HepG2 (cell line): Measurements from ENCODE around the gene DNAJC15. TPM values are rescaled to one million over a fixed set of nuclear protein-coding genes. Genes with fewer than 3 reads are reported as not detected.

Experiments
- ATAC-seq: fragments of 200-7000 bp; cut with Tn5 transposase; 3 replicates; pipeline ENCODE4 v1.9.1; 2020; ENCODE audit warnings: mild to moderate bottlenecking, moderate library complexity
- BruUV-seq: library from RNA; stranded (reverse); fragments of 400-500 nt; replicated peaks from 2 replicates; lab custom pipeline; 2021; lab: Mats Ljungman, UMichigan
- CTCF ChIA-PET: fragments of 300-600 bp; formaldehyde crosslinking; extraction: SDS; loops from one replicate; lab custom pipeline; 2021; ENCODE audit warnings: low total read pairs, inconsistent platforms, low intra/inter-chr PET ratio; lab: Yijun Ruan, JAX
- POLR2A ChIA-PET: fragments of 350-600 bp; sonication (Branson Sonifier 250); formaldehyde crosslinking; loops from one replicate; lab custom pipeline; 2020; ENCODE audit warnings: antibody characterized with exemption, inconsistent platforms; lab: Yijun Ruan, JAX
- DNase-seq: peaks from one replicate; pipeline ENCODE4 v3.0.0-alpha.2; 2015; ENCODE audit warnings: low spot score
- FAIRE-seq: peaks from 3 replicates; lab custom pipeline; 2011; peaks lifted over from hg19 to GRCh38; lab: Jason Lieb, UNC
- H2AFZ ChIP-seq: one replicate; pipeline ENCODE4 v1.6.1; 2011; ENCODE audit warnings: low read length, inconsistent platforms
- H3K27ac ChIP-seq: fragments of 300-600 bp; 3 replicates; pipeline ENCODE4 v1.8.0; 2011; ENCODE audit warnings: mixed run types, mild to moderate bottlenecking, mixed read lengths, low read length, inconsistent platforms; ENCODE audit not compliant: insufficient read depth; ENCODE audit errors: extremely low read length
- H3K27me3 ChIP-seq, 2 experiments: fragments of 200-600 bp in 1 of 2; 2 replicates in 1 of 2; 3 replicates in 1 of 2; pipeline versions ENCODE4 v1.6.0 to v1.8.0; 2011; ENCODE audit warnings: low read length in 2 of 2, mild to moderate bottlenecking in 2 of 2, moderate library complexity in 2 of 2, inconsistent platforms in 1 of 2; ENCODE audit not compliant: insufficient read depth in 2 of 2, control insufficient read depth in 1 of 2
- H3K36me3 ChIP-seq, 2 experiments: fragments of 200-600 bp in 1 of 2; replicated peaks in 1 of 2; 2 replicates in 1 of 2; 3 replicates in 1 of 2; pipeline versions ENCODE4 v1.5.1 to v1.8.0; 2011; ENCODE audit warnings: low read length in 2 of 2, inconsistent platforms in 1 of 2; ENCODE audit not compliant: insufficient read depth in 2 of 2, control insufficient read depth in 1 of 2
- H3K4me1 ChIP-seq: 2 replicates; pipeline ENCODE4 v1.5.1; 2012; ENCODE audit warnings: low read length, inconsistent platforms; ENCODE audit not compliant: insufficient read depth
- H3K4me2 ChIP-seq: 2 replicates; pipeline ENCODE4 v1.6.0; 2011; ENCODE audit warnings: low read depth, low read length, inconsistent platforms
- H3K4me3 ChIP-seq, 3 experiments: fragments of 200-600 bp in 1 of 3; sonication (generic), shearing (Covaris generic) in 1 of 3; replicated peaks in 1 of 3; 2 replicates each; pipeline ENCODE4 v1.5.1; 2011 to 2016; ENCODE audit warnings: low read length in 3 of 3, inconsistent platforms in 2 of 3, low read depth in 2 of 3, mild to moderate bottlenecking in 2 of 3, control low read depth in 1 of 3, mixed read lengths in 1 of 3; ENCODE audit not compliant: insufficient read depth in 1 of 3
- H3K79me2 ChIP-seq: one replicate; pipeline ENCODE4 v1.6.1; 2011; ENCODE audit warnings: low read length, inconsistent platforms; ENCODE audit not compliant: insufficient read depth
- H3K9ac ChIP-seq: 2 replicates; pipeline ENCODE4 v1.6.0; 2011; ENCODE audit warnings: mild to moderate bottlenecking, low read depth, low read length, inconsistent platforms; ENCODE audit not compliant: insufficient read depth
- H3K9me3 ChIP-seq: 2 replicates; pipeline ENCODE4 v1.5.1; 2012; ENCODE audit warnings: mild to moderate bottlenecking, low read length
- H4K20me1 ChIP-seq: 2 replicates; pipeline ENCODE4 v1.6.0; 2011; ENCODE audit warnings: inconsistent platforms, mild to moderate bottlenecking, low read length, moderate library complexity; ENCODE audit not compliant: insufficient read depth
- ARNTL ChIP-seq: sonication (generic); formaldehyde crosslinking; IDR thresholded peaks from 2 replicates; pipeline ENCODE4 v1.4.0; 2020; ENCODE audit warnings: mild to moderate bottlenecking, missing genetic modification reagents
- ATAD3A ChIP-seq: sonication (generic); formaldehyde crosslinking; IDR thresholded peaks from 2 replicates; pipeline ENCODE4 v1.4.0; 2020; ENCODE audit warnings: missing genetic modification reagents
- CCDC6 ChIP-seq: sonication (generic); formaldehyde crosslinking; IDR thresholded peaks from 2 replicates; pipeline ENCODE4 v1.8.1; 2022; ENCODE audit warnings: mild to moderate bottlenecking, missing genetic modification reagents, moderate library complexity
- ELF3 ChIP-seq: IDR thresholded peaks from 2 replicates; pipeline ENCODE4 v1.6.1; 2016; ENCODE audit warnings: missing genetic modification reagents, missing compliant biosample characterization
- GFI1 ChIP-seq: sonication (generic); formaldehyde crosslinking; IDR thresholded peaks from 2 replicates; pipeline ENCODE4 v1.5.0; 2020; ENCODE audit warnings: missing genetic modification reagents, mild to moderate bottlenecking, borderline replicate concordance
- GLI4 ChIP-seq: sonication (generic); formaldehyde crosslinking; IDR thresholded peaks from 2 replicates; pipeline ENCODE4 v1.5.1; 2020; ENCODE audit warnings: missing genetic modification reagents, mild to moderate bottlenecking, moderate library complexity, borderline replicate concordance
- HDAC1 ChIP-seq: sonication (generic); formaldehyde crosslinking; IDR thresholded peaks from 2 replicates; pipeline ENCODE4 v1.5.1; 2020; ENCODE audit warnings: mild to moderate bottlenecking, missing genetic modification reagents
- MED13 ChIP-seq: sonication (generic); formaldehyde crosslinking; IDR thresholded peaks from 2 replicates; pipeline ENCODE4 v1.5.0; 2020; ENCODE audit warnings: missing genetic modification reagents
- MEIS2 ChIP-seq: sonication (generic); formaldehyde crosslinking; IDR thresholded peaks from 2 replicates; pipeline ENCODE4 v1.9.0; 2021; ENCODE audit warnings: mild to moderate bottlenecking, missing genetic modification reagents
- MIER3 ChIP-seq: IDR thresholded peaks from 2 replicates; pipeline ENCODE4 v1.6.1; 2016; ENCODE audit warnings: missing compliant biosample characterization, borderline replicate concordance
- MTA3 ChIP-seq: sonication (generic); formaldehyde crosslinking; IDR thresholded peaks from 2 replicates; pipeline ENCODE4 v1.4.0; 2020; ENCODE audit warnings: missing genetic modification reagents
- NFYB ChIP-seq: sonication (generic); formaldehyde crosslinking; IDR thresholded peaks from 2 replicates; pipeline ENCODE4 v1.4.0; 2020; ENCODE audit warnings: missing genetic modification reagents
- NRL ChIP-seq: sonication (generic); formaldehyde crosslinking; IDR thresholded peaks from 2 replicates; pipeline ENCODE4 v1.5.0; 2020; ENCODE audit warnings: missing genetic modification reagents, mild to moderate bottlenecking, moderate library complexity, borderline replicate concordance
- SRSF1 ChIP-seq: fragments of 200-400 bp; formaldehyde crosslinking; optimal IDR thresholded peaks from 2 replicates; pipeline ENCODE3; 2017; ENCODE audit warnings: mild to moderate bottlenecking, low read depth, low read length, moderate library complexity
- SRY ChIP-seq: sonication (generic); formaldehyde crosslinking; IDR thresholded peaks from 2 replicates; pipeline ENCODE4 v1.8.0; 2022; ENCODE audit warnings: mild to moderate bottlenecking, missing genetic modification reagents
- XRCC5 ChIP-seq: fragments of 200-400 bp; formaldehyde crosslinking; optimal IDR thresholded peaks from 2 replicates; pipeline ENCODE3; 2017; ENCODE audit warnings: mild to moderate bottlenecking, low read length
- ZBTB26 ChIP-seq: IDR thresholded peaks from 2 replicates; pipeline ENCODE4 v1.6.1; 2016; ENCODE audit warnings: missing compliant biosample characterization, missing genetic modification reagents, borderline replicate concordance
- ZBTB42 ChIP-seq: sonication (generic); formaldehyde crosslinking; IDR thresholded peaks from 2 replicates; pipeline ENCODE4 v1.5.0; 2020; ENCODE audit warnings: mild to moderate bottlenecking, missing genetic modification reagents
- ZFP36L1 ChIP-seq: sonication (generic); formaldehyde crosslinking; IDR thresholded peaks from 2 replicates; pipeline ENCODE4 v1.8.0; 2022; ENCODE audit warnings: mild to moderate bottlenecking, missing genetic modification reagents, moderate library complexity
- ZNF24 ChIP-seq: fragments of 450-650 bp; IDR thresholded peaks from 2 replicates; pipeline ENCODE4 v1.6.1; 2017; ENCODE audit warnings: antibody characterized with exemption, mild to moderate bottlenecking
- ZNF292 ChIP-seq: sonication (generic); formaldehyde crosslinking; IDR thresholded peaks from 2 replicates; pipeline ENCODE4 v1.8.1; 2022; ENCODE audit warnings: mild to moderate bottlenecking, low read depth, missing genetic modification reagents, borderline replicate concordance
- ZNF335 ChIP-seq: sonication (generic); formaldehyde crosslinking; IDR thresholded peaks from 2 replicates; pipeline ENCODE4 v1.4.0; 2020; ENCODE audit warnings: missing genetic modification reagents
- ZNF644 ChIP-seq: IDR thresholded peaks from 2 replicates; pipeline ENCODE4 v1.6.1; 2016; ENCODE audit warnings: low read depth
- ZNF792 ChIP-seq: IDR thresholded peaks from 2 replicates; pipeline ENCODE4 v1.6.1; 2016
- WGBS: methylation state at CpG from one replicate; pipeline ENCODE4 v1.1.6; 2017; ENCODE audit warnings: low lambda C conversion rate; 5-methylcytosine and 5-hydroxymethylcytosine counted together
- in situ Hi-C: cut with HindIII; loops from 2 replicates; pipeline ENCODE4 v1.10.0; 2017; ENCODE audit warnings: low pct_unique_long_range_greater_than_20kb; ENCODE audit not compliant: extremely low pct_ligation_motif_present
- intact Hi-C: fragments of 100-400 bp; cut with micrococcal nuclease; formaldehyde crosslinking; loops from one replicate; pipeline ENCODE4 v1.10.0; 2022; ENCODE audit not compliant: unreplicated experiment
- polyA plus RNA-seq, 8 experiments: library from polyadenylated mRNA; depleted of rRNA in 3 of 8; stranded (reverse) in 7 of 8; unstranded in 1 of 8; fragments of >200 nt; fragmentation: Illumina TruSeq in 4 of 8; extraction: Trizol in 4 of 8; gene quantifications; 2 replicates each; pipeline versions ENCODE4 v1.2.1 to v1.2.3, GENCODE V29; 2011 to 2016; ENCODE audit warnings: low read depth in 4 of 8, missing spikeins in 1 of 8, mixed read lengths in 1 of 8; ENCODE audit not compliant: insufficient read depth in 1 of 8
- total RNA-seq, 5 experiments: library from RNA; depleted of rRNA; stranded (reverse); fragments of >200 nt; fragmentation: Illumina TruSeq; extraction: Trizol; gene quantifications; 2 replicates each; pipeline ENCODE4 v1.2.3, GENCODE V29; 2016; ENCODE audit warnings: low read depth in 1 of 5
- TF ChIP-seq, protein P1 (sequence below): sonication (generic); formaldehyde crosslinking; IDR thresholded peaks from 2 replicates; pipeline ENCODE4 v1.8.0; 2022; ENCODE audit warnings: mild to moderate bottlenecking, missing genetic modification reagents; ENCODE audit not compliant: insufficient replicate concordance

DNAJC15 gene
- total and polyA plus RNA-seq, 2 of the 13 experiments (the other 11 are each of a cell fraction or from before 2014, with no cell fraction given) = 23.0 to 31.9 TPM

DNA sequence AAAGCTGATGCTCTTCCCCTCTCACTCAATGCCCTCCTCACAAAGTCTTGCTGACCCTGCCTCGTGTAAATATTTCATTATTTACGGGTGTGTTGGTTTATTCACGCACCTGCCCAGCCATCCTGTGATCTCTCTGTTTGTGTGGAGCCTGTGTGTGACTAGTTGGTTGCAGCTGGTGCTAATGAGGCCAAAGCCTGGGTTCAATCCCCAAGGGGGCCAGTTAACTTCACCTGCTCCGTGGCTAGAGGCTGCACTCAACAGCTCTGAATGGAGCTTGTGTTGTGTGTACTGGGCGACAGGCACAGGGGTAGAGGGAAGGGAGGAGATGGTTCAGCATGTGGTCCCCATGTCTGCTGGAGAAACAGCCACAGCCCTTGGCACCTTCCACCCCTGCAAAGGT lies 109.5 kb downstream of the DNAJC15 start (continued):
- TF ChIP-seq MIER3 (no peak), ZNF292 (CRISPR knock-in tag) (no peak), XRCC5 (no peak), ATAD3A (no peak), ELF3 (CRISPR knock-in tag) (no peak), ZNF335 (CRISPR knock-in tag) (no peak), ZBTB26 (CRISPR knock-in tag) (no peak), MEIS2 (CRISPR knock-in tag) (no peak)
- TF ChIP-seq, protein P1, sequence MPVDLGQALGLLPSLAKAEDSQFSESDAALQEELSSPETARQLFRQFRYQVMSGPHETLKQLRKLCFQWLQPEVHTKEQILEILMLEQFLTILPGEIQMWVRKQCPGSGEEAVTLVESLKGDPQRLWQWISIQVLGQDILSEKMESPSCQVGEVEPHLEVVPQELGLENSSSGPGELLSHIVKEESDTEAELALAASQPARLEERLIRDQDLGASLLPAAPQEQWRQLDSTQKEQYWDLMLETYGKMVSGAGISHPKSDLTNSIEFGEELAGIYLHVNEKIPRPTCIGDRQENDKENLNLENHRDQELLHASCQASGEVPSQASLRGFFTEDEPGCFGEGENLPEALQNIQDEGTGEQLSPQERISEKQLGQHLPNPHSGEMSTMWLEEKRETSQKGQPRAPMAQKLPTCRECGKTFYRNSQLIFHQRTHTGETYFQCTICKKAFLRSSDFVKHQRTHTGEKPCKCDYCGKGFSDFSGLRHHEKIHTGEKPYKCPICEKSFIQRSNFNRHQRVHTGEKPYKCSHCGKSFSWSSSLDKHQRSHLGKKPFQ (CRISPR knock-in tag) = no peak

GRCh38 chr13:43133792-43134191 lies 110.4 kb downstream of the DNAJC15 start:
- Histone ChIP-seq H3K36me3 (no peaks in the 10 kb centered on the region), H3K9ac (no peak overlapping the region), H3K4me2 (no peak overlapping the region), H3K9me3 (no peaks in the 10 kb centered on the region), H3K27me3 (peaks cover 0 to 6% of the 10 kb centered on the region in 2 experiments; a peak in 1 of 5 replicates), H3K4me1 (no peaks in the 10 kb centered on the region), H3K4me3 (no peak overlapping the region), H4K20me1 (no peaks in the 10 kb centered on the region), H3K79me2 (no peaks in the 10 kb centered on the region), H2AFZ (no peak overlapping the region), H3K27ac (no peak overlapping the region)
- FAIRE-seq (no peak), ATAC-seq (no peak), DNase-seq (no peak)
- POLR2A ChIA-PET = no interaction called here
- CTCF ChIA-PET = no interaction called here
- in situ Hi-C loops = loop anchor here (5.0 to 25.0 kb wide), 2 partner anchors 161 to 546 kb away; no protein-coding TSS in a partner anchor
- BruUV-seq = no TSS peak
- WGBS = 7% methylated on average over 4 of the region's 4 CpGs
- intact Hi-C loops = no loop called here
- TF ChIP-seq ARNTL (CRISPR knock-in tag) (no peak), SRSF1 (no peak), MTA3 (no peak), ZFP36L1 (CRISPR knock-in tag) (no peak), ZBTB42 (CRISPR knock-in tag) (no peak), CCDC6 (CRISPR knock-in tag) (no peak), ZNF644 (CRISPR knock-in tag) (no peak), MED13 (CRISPR knock-in tag) (no peak), HDAC1 (CRISPR knock-in tag) (no peak), GFI1 (no peak), SRY (CRISPR knock-in tag) (no peak), ZNF24 (no peak), NFYB (no peak), ZNF792 (no peak), GLI4 (no peak), NRL (CRISPR knock-in tag) (no peak)
